GM21717 (cell line): ENCODE results near the gene VSIG10L.

Source experiments
- ATAC-seq: cut with Tn5 transposase; IDR thresholded peaks from one replicate; pipeline ENCODE4 v1.9.1; 2021; ENCODE audit warnings: mild to moderate bottlenecking, moderate library complexity; ENCODE audit not compliant: unreplicated experiment

The VSIG10L gene

DNA sequence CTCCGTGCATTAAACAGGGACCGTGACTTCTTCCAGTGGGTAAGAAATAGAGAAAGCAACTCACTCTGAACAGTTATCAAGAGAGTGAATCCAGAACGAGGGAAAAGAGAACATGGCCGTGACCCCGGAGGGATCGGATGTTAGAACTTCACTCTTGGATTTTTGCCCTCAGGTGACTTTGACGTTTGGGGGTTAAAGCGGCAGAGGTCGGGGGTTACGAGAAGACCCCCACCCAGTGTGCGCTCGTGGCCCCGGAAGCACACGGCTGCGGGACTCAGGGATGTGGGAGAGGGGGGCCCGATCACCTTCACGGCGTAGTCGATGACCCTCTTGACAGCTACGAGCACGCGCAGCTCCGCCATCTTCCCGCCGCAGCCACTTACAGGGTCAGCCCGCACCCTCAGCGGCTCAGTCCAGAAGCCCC is 24.0 kb upstream of the VSIG10L start, which contains the start of gene ETFB:
Gene ETFB (minus strand): TSS at position 424 of the 424 bp plus-strand sequence. CDS start 62 bp downstream, at position 362.
- ATAC-seq, result no peak

DNA sequence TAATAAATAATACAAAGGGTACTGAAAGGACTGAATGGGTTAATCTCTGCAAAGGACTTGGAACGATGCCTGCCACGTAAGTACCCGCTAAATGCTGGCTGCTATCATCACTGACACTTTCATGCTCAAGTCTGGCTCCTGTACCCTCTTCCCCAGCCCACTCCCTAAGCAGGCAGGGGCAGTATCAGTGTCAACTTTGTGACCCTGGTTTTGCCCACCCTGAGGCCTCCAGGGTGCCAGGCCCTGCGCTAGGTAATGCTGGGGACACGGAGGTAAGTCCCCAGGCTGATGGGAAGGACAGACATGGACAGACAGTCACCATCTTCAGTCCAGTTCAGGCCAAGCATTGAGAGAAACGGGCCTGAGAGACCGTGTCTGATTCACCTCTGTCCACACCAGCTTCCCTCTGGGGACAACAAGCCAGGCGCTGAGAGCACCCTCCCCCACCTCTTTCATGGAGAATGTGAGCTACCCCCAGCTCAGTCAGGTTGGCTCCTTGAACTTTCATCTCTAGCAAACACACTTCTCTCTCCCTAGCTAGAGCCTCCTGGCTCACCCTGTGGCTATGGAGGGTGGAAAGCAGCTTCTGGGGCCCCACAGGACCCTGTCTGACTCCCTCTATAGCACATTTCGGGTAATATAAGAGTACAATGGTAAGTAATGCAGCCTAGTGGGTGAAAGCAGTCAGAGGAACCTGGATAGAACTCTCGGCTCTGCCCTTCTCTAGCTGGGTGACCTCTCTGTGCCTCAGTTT is 23.4 kb upstream of the VSIG10L start:
- no peak for ATAC-seq

DNA sequence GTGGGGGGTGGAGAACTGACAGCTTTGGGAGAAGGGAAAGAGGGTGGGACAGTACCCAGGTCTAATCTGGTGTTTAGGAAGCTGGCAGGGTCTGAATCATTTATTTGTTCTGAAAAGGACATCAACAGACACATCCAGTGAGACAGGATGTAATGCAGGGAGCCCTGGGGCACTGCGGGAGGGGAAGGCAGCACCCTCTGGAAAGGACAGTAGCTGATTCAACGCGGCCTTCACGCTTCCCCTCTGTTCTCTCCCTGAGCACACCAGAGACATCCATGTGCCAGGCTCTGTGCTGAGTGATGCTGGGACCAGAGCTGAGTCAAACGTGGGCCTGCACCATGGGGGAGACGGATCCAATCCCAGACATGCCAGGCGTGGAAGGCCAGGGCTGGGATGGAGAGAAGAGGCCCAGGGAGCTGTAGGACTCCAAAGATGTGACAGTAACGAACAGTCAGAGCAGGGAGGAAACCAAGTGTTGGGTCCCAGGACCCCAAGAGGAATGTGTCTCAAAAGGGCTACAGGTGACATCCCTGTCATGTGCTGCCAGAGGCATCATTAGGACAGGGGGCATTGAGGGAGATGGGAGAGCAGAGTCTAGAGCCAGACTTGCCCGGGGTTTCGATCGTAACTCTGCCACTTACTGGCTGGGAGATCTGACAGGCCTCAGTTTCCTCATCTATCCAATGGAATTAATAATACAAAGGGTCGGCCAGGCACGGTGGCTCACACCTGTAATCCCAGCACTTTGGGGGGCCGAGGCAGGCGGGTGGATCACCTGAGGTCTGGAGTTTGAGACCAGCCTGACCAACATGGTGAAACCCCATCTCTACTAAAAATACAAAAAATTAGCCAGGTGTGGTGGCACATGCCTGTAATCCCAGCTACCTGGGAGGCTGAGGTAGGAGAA is 22.5 kb upstream of the VSIG10L start:
- ATAC-seq, result no peak

DNA sequence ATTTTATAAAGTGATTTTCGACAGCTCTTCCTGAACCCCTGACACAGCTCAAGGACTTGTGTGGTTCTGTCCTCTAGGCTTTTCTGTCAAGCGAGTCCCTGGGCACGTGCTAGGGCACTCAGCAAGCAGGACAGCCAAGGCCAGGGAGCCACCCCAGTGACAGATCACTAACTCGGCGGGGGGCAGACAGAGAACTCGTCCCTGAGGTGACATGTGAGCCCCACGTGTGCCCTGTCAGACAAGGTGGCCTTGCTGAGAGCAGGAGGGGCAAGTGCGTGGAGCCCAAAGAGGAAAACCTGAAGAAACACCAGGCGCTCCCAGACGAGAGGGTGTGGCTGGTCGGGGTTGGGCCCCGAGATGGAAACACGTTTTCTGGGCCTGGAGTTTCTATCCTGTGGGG is 19.3 kb upstream of the VSIG10L start:
- ATAC-seq, result no peak

DNA sequence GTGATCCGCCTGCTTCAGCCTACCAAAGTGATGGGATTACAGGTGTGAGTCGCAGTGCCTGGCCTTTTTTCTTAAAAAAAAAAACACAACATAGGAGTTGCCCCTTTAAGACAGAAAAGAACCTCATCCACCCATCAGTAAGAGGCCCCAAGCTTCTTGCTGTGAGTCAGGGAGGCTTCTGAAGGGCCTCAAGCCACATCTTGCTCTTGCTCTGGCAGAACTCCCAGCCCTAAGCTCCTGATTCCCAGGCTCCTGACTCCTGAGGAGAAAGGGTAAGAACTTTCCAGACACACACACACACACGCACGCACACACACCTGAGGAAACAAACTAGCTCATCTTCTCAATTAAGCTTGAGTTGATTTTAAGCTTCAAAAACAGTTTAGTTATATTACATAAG is 17.4 kb upstream of the VSIG10L start:
- ATAC-seq, result no peak

DNA sequence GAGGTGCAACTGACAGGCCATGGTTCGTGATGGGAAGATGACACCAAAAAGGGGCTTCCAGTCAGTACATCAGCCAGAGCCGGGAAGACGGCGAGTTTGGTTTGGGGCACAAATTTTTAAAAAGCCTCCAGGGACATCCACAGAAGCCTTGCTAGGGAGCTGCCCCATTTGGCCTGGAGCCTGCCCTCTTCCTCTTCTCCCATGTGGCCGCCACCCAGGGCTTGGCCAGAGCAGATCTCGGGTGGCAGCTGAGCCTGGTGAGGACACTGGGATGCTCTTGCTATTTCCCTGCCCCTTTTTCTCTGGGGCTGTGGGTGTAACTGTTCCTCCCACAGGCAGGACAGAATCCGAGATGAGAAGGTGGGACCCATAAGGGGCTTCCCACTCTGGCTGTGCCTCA is 16.0 kb upstream of the VSIG10L start:
- ATAC-seq, result no peak

DNA sequence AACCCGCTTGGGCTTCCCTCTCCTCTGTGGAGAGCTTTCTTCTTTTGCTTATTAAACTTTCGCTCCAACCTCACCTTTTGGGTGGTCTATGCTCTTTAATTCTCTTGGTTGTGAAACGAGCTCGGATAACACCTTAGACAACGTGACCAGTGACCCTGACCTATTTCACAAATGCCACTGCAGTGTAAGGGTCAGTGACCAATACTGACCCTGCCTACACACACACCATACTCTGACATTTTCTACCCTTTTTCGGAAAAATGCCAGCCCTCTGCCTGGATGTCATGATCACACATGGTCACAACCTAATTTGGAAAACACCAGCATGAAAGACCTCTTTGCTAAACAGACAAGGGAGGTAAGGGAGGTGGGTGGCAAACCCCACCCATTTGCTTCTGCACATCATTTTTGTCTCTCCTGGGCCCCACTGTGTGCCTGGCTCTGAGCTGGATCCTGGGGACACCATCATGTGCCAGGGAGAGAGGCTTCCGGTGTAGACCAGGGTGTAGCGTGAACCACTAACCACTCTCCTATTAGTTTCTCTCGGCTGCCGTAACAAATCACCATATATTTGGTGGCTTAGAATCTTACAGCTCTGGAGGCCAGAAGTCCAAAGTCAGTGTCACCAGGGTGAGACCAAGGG is 14.3 kb upstream of the VSIG10L start:
- no peak for ATAC-seq

DNA sequence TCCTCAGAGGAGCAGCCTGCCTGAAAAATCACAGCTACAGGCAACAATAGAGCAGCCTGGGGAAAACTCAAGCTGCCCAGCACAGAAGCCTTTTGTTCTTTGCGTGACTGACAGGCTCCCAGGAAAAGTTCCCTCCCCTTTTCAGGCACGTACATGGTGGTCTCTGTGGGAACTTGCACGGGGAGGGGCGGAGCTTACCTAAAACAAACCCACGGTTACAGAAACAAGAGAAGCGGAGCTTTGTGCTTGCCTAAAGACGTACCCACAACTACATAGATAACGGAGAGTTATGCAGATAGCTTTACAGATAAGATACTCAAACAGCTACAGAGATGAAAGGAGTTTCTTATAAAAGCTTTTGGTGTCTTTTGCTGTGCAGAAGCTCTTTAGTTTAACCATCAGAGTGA is 12.8 kb upstream of the VSIG10L start:
- no peak for ATAC-seq

DNA sequence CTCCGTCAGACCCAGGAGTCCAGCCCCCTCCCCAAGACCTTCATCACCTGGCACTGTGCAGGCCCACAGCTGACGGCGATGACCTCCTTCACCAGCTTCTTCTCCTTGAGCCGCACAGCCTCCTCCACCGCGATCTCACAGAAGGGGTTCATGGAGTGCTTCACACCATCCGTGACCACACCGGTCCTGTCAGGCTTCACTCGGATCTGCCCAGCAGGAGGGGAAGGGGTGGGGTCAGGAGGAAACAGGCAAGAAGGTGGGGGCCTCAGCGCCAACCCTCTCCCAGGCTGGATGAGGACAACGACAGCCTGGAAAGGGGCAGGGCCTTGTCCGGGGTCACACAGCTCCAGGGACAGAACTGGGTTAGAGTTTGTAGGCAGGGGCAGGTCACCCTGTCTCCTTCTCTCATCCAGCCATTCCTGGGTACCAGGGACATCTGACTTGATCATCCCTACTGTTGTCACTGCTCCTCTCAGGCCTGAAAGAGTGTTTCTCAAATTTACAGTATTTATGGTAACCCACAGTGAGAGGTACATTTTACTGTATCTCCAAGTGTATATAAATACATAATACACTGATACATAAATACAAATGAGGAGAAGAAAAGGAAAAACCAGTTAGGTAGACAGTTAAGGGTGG is 12.3 kb upstream of the VSIG10L start:
- ATAC-seq, result no peak

DNA sequence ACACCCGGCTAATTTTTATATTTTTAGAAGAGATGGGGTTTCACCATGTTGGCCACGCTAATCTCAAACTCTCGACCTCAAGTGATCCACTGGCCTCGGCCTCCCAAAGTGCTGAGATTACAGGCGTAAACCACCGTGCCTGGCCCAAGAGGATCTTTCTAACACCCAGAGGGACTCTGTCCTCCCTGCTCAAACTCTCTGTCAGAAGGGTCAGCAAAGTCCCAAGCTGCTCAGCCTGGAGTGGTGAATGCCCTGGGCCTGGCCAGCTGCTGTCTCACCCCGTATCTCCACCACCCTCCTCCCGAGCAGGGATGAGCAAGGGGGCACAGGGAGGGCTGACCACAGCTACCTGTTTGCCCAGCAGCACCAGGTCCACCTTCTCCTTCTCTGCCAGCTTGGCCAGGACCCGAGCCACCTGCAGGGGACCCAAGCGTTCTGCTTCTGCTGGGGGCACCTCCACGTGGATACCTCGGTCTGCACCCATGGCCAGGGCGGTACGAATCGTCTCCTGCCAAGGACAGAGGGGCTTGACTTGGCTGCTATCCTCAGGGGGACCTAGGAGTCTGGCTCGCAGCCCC is 10.9 kb upstream of the VSIG10L start:
- no peak for ATAC-seq

DNA sequence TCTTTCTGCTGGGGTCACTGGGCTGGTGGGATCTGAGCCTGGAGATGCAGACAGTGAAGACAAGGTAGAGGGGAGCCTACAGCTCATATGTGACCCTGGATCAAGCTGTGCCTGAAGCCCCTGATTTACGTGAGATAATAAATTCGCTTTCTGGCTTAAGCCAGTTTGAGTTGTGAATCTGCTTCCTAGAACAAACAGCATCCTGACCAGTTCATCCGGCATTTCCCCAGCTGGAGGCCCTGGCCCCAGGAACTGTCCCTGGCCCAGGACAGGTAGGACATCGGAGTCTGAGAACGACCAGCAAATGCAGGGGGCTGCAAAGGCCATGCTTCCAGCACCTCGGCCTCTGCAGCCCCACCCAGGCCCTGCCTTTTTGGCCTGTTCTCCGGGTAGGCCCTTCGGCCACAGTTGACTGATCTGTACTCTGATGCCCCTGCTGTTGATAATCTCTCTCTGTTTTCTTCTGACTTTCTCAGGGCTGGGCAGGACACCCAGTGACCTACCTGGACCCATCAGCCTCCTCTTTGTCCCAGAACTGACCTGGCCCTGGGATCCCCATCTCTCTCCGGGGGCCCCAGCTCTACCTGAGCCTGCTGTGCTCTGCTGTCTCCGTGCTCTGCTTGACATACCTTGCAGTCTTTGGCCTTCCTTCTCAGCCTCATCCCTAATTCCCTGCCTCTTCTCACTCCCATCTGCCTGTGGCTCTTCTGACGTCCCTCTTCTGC is 9.5 kb upstream of the VSIG10L start:
- no peak for ATAC-seq

DNA sequence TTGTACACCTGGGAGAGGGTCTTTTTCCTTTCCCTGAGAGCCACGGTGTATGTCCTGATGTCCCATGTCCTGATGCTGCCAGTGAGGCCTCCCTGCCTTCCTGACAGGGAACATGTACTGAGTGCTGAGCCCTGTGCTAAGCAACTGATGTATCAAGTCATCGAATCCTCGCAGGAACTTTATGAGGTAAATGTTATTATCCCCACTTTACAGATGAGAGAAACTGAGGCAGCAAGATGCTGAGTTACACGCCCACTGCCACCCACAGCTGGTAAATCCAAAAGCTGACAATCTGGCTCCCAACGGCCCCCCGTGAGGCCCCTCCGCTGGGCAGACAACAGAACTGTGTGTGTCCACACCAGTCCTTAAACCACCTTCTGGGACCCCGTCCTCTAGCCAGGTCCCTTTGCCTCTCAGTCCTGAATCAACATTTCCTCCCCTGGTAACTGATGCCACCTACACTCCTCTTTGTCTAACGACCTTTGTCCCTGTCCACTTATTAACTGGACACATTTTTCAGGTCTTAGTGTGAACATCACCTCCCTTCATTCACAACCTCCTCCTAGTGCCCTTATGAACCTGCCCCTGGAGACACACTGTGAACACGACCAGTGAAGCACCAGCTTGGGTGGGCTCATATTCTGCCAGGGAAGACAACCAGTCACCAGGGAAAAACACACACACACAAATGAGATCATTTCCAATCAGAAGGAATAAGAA is 5.4 kb upstream of the VSIG10L start:
- ATAC-seq, result no peak

DNA sequence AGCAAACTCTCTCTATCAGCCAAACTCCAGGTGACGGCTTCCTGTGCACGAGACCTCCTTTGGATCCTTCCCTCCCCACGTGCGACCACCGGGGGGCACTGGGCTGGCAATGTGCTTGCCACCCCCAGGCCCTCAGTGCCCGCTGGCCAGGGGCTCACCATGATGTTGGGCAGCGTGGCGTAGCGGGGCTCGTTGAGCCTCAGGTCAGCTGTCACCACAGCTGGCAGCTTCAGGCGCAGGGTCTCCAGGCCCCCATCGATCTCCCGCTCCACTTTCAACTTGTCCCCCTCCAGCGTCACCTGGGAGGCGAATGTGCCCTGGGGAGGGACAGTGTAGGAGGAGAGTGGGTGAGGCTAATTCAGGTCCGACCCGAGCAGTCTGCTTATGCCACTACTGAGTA is 4.8 kb upstream of the VSIG10L start:
- no peak for ATAC-seq

DNA sequence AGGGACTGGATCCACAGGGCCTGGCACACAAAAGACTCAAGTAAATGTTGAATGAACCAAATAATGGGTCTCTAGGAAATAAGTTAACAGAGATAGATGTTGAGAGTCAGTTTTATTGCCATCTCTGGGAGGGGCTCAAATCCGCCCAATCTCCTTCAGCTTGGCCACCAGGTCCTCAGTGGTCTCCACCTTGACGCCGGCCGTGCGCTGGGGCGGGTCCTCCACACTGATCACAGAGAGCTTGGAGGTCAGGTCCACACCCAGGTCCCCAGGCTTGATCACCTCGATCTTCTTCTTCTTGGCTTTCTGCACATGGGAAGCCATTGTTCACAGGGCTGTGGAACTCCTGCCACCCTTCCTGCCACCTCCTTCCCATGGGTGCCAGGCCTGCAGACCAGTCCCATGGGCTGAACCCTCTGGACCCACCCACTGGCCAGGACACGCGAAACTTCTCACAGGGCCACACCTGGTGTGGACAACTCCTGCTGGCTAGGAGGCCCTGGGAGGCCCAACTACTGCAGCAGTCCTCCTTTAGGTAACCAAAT is 3.2 kb upstream of the VSIG10L start:
- ATAC-seq, result no peak

DNA sequence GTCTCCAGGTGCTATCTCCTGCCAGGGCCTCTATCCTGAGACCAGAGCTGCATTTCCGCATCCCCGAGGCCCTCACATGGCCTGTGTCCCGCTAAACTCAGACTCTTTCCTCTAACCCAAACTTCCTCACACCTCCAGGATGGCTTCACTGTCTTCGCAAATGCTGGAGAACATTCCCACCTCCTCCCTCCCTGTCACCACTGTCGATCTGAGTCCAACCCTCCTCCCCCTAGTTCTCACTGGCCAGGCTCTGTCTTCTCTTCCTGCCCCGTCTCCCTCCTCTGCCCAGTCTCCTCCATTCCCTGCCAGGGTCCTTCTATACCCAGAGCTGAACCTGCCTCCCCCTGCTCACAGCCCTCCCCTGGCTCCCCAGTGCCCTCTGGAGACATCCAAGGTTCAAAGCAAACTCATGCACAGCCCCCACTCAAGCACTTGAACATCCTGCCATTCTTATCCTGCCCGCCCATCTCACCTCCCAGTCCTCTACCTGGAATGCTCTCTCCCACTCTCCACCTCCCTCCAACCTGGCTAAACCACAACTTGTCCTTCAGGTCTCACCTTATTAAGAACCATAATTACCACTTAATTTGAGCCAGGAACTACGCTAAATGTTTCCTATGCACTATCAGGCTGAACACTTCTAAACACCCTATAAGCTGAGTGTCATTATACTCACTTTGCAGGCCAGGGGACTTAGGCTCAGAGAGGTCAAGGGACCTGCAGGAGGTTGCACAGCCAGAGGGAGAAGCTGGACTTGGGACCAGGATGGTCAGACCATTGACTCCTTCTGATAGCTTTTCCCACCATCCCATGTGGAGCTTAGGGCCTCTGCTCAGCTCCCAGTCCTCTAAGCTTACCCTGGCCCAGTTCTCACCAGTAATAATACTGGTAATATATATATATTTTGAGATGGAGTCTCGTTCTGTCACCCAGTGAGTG is 961 bp upstream of the VSIG10L start:
- ATAC-seq, result no peak

DNA sequence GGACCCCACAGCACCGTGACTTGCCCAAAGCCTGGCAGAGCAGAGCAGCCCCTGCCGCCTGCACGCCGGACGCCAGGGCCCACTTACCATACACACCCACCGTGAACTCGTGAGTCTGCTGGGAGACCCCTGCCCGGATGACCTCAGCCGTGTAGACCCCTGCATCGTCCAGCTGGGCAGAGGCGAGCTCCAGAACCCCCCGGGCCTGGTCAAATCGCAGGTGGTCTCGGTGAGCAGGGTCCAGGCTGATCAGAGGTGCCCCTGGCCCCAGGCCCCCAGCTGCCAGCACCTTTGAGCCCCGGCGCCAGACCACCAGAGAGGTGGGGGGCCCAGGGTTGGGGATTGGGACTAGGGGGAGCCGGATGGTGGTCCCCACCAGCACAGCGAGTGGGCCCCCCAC is 873 bp downstream of the VSIG10L start:
- ATAC-seq, result no peak

DNA sequence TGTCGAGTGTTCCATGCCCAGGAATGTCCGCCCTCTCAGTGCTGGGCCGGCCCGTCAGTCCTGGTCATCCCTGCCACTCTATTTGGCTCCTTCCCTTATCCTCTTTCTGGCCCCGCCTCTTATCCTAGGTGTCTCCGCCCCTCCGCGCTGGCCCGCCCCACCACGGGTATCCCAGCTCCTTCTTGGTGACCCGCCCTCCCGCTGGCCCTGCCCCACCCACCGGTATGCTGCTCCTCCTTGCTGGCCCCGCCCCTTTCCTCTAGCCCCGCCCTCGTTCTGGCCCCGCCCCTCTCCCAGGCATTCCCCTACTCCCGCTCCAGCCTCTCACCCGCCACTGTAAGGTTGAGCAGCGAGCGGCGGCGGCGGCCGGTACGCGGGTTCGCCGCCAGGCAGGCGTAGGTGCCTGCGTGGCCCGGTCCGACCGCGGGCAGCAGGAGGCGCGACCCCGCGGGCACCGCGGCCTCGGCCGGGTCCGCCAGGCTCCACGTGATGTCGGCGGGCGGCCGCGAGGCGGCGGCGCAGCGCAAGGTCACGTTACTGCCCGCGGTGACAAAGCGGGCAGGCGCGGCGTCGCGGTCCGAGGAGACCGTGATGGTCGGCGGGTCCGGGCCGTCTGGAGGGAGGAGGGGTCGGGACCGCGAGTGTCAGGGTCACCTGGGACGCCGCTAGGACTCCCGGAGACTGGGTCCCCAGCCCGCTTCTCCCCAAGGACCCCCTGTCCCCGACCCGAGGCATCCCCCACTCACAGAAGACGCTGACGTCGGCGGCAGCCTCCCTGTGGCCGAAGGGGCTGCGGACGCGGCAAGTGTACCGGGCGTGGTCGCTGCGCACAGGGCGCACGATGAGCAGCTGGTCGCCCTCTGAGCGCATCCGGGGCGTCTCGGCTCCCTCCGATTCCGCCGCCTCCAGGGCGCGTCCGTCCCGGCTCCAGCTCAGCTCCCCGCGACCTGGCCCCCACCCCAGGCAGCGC is 2.0 kb downstream of the VSIG10L start:
- peak; percentile 38 for ATAC-seq
